ENCODE measurements around the gene RGS6.

Gene RGS6

DNA sequence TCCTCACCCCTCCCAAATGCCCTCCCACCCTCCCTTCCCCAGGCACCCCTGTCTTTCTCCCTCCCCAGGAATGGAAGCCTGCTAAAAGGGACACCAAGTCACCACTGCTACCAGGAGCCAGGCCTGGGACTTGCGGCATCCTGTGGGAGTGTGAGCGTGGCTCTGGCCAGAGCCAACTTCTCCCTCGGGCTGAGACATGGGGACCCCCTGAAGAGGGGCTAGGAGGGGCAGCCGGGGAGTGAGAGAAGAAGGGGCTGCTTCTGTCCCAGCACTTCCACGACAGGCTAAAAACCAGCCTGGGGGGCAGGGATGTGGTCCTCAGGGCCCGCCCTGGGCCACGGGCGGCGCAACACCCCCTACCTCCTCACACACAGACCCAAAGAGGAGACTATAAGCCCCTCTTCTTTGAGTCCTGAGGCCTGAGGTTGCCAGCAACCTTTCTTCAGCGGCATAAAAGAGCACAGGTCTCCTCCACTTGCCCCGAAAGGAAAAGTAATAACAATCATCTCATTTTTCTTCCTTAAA lies 682.7 kb downstream of the RGS6 start:
- DNase-seq: peak; percentile 48

DNA sequence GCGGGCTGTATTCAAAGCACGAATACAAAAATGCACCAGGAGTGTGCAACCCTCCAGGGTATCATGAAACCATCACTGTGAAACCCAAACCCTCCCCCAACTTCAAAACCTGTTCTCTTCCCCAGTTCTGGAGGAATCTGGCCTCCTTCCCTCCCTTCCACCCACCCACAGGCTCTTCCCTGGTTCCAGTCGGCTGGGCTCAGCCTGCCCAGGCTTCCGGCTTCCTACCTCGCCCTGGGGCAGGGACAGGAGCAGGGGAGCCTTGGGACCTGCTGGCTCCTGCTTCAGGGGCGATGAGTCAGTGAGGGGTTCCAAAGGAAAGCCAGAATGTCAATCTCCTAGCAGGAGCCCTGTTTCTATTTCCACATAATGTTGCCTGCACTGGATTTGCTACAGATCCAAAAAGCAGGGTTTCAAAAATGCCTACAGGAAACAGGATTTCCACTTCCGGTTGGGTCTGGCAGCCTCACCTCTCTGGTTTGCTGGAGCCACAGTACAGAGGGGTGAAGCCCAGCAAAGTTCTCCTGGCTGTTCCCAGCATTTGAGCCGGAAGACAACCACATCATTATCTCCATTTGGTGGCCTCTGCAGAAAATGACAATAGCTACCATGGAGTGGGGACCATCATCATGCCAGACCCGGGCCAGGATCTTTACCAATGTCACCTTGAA lies 683.4 kb downstream of the RGS6 start:
- peak; percentile 94 for DNase-seq

All from islet precursor cell (in vitro differentiated cells).